GM21528 (cell line): ENCODE measurements around the gene LPAR3.
"Not testable (repeated sequence)": the region's sequence is repeated elsewhere in the genome, so short reads cannot be mapped to it uniquely, and the experiment has no call there.

Source experiments
- ATAC-seq: cut with Tn5 transposase; IDR thresholded peaks from one replicate; pipeline ENCODE4 v1.9.1; 2021; ENCODE audit warnings: mild to moderate bottlenecking, moderate library complexity; ENCODE audit not compliant: unreplicated experiment, low FRiP score

LPAR3 gene, protein sequence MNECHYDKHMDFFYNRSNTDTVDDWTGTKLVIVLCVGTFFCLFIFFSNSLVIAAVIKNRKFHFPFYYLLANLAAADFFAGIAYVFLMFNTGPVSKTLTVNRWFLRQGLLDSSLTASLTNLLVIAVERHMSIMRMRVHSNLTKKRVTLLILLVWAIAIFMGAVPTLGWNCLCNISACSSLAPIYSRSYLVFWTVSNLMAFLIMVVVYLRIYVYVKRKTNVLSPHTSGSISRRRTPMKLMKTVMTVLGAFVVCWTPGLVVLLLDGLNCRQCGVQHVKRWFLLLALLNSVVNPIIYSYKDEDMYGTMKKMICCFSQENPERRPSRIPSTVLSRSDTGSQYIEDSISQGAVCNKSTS

GRCh38 chr1:84892705-84893618 is at the start of gene LPAR3:
TSS of gene LPAR3 (minus strand) at chr1:84893206. CDS start at chr1:84866120, 27,086 bp downstream.
- no peak for ATAC-seq

DNA sequence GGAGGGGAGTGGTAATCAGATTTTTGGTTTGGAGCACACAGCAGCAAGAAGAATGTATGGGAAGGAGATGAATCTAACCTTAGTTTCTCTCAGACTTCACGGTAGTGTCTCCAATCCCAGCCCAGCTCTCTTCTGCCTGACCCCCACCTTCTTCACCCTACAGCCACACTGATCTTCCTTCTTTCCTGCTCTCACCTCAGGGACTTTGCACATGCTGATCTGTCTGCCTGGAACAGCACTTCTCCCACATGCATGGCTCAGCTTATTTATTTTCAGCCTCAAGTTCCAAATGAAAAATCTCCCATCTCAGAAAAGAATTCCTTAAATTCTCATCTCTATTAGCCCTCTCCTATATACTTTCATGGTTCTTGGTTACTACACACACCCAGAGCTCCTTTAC is 48.8 kb upstream of the LPAR3 start:
- no peak for ATAC-seq

- ATAC-seq: no peak
These were observed 47.5 kb upstream of the LPAR3 start for GRCh38 chr1:84940481-84940880.

DNA sequence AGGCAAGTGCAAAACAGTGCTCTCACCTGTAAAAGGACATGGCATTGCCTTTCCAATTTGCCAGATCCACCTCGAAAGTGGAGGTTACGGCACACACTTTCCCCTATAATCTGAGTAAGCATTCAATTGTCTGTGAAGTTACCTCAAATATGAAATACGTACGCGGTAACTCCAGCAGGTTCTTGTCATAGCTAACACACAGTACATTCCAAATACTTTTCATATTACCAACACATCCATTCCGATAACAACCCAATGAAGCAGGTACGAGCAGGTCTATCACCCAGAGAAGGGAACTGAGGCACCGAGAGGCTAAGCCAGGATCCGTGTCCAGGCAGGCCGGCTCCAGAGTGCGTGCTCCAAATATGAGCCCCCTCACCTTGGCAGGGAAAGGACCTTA is 46.8 kb upstream of the LPAR3 start:
- ATAC-seq: no peak

DNA sequence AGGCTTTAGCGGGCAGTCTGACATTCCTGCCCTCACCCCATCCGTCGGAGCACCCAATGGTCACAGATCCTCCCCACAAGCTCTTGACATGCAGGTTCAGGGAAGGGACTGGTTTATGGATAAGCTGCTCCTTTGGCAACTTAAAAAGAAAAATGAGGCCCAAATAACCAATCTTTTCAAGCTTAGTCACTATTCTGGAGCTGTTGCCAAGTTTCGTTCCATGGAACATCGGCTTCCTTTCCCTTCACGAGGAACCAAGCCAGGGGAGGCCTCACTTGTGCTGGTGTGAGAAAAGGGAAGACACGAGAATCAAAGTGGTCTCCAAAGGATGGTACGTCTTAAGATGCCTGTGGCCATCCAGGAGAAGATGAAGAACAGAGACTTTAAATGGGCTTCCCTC is 46.1 kb upstream of the LPAR3 start:
- ATAC-seq: no peak

DNA sequence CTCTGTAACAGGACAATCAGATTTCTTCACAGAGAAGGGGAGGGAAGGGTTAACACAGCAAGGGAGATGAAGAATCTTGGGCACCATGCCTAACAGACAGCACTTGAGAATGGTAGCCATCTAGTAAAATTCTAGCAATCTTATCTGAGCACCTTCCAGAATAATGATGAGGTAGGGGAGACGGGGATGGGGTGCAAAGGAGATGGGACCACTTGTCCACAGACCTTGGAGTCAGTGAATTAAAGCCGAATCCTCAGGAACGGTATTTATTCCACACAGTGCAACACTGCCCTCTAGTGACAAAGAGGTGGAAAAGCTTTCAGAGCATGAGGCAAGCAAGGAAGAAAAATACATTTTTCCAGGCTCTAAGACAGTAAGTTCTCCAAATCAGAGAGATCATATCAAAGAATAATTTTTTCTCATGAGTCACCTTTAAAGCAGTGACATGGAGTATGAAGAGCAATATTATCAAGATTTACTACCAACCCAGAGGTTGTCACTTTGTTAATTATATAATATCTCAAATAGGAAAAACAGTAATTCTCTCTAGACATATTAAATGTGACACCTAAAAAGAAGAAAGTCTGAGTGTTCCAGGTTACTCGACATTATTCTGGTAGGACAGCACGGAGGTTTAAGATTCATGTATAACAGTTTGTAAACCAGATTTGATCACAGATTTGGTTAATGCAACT is 43.3 kb upstream of the LPAR3 start:
- peak; percentile 53 for ATAC-seq

DNA sequence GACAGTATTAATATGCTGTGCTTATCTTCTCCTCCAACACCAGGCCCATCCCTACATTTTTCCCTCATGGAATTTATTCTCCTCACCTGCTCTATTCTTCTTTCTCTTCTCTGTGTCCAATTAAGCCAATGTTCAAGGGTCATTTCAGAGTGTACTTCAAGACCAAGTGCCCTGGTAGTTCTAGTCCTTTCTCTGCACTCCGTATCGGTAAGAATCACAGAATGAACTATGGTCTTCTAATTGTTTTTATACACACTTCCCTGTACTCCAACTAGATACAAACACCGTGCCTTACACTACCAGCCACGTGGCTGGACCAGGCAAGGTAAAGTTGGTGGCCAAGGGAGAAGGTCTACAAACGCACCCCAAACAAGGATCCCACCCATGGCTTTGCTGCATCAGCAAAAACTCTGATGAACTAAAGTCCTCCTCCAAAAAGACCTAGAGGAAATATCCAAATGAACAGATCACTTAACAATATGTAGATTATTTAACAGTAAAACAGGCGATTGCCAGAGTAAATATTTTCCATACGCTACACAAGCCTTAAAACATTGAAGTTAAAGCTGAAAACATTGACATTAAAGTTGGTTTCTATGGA is 40.1 kb upstream of the LPAR3 start:
- ATAC-seq: no peak

GRCh38 chr1:84930831-84931230 is 37.8 kb upstream of the LPAR3 start:
- no peak for ATAC-seq

- no peak for ATAC-seq
These were observed 37.3 kb upstream of the LPAR3 start for GRCh38 chr1:84930329-84930728.

- ATAC-seq: no peak
These were observed 36.6 kb upstream of the LPAR3 start for GRCh38 chr1:84929581-84929980.

DNA sequence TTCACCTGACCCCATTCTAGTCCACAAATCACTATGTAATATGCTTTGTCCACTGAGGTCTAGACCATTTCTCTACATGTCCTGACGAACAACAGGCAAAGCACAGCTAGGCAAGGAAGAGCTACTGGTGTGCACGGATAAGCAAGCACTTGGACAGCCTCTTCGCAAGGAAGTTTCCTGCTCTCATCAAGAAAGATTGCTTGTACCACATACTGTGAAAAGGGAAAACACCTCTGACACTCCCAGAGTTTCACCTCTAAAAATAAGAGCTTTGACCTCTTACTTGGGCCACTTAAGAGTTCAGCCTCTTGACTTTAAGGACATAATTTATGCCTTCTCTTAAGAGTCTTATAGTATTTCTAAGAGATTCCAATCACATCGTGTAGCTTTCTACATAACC is 36.0 kb upstream of the LPAR3 start:
- no peak for ATAC-seq

GRCh38 chr1:84923317-84923716 is 30.3 kb upstream of the LPAR3 start:
- ATAC-seq: no peak

GRCh38 chr1:84920159-84920558 is 27.2 kb upstream of the LPAR3 start:
- ATAC-seq: no peak

DNA sequence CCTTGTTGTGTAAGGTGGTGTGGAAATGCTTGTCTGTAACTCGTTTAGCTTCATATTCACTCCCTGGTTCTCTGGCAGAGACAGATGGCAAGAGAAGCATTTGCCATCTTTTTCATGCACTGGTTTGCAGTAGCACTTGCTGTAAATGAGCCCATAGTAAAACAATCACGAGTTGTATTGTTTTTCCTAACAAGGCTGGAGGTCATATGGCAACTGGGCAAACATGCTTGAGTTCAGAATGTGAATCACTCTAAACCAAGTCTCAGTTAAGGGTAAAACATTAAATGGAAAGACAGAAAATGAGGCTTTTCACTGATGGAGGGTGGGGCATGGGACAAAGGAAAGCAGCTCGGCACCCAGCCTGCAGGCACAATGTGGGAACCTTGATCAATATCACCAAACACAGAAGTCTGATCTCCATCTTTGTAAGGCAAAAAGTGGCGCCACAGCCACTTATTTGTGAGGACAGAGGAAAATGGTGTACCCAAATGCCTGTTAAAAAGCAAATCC is 26.5 kb upstream of the LPAR3 start:
- ATAC-seq: no peak

- no peak for ATAC-seq
These were observed 25.8 kb upstream of the LPAR3 start for GRCh38 chr1:84918726-84919336.

DNA sequence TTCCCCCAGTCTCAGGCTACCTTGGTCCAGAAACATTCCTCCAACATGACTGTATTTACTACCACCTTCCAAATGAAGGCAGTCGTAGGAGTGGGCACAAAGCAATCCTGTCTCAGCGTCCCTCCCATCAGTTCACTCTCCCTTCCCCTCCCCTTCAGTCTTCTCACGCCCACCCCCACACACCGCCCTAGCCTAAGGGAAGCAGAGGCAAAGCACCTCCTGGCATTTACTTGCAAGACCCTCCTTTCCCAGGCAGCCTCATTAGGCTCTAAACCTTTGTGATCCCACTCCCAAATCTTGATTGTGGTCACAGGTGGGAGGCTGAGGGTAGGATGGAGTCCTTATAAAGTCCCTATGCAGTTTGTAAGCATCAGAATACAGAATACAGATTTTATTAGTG is 23.9 kb upstream of the LPAR3 start:
- no peak for ATAC-seq

DNA sequence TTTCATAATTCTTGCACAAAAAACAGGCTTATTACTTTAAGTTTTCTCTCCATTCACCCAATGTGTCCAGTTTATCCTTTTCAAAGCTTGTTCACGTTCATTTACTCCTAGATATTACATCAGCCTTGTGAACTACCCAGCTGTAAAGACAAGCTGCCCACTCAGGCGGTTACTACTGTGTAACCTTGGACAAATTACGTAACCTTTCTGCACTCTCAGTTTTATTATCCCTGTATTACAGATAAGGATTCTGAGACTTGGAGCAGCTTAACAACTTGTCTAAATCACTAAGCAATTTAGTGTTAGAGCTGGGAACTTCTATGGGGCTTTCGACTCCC is 20.5 kb upstream of the LPAR3 start:
- no peak for ATAC-seq

DNA sequence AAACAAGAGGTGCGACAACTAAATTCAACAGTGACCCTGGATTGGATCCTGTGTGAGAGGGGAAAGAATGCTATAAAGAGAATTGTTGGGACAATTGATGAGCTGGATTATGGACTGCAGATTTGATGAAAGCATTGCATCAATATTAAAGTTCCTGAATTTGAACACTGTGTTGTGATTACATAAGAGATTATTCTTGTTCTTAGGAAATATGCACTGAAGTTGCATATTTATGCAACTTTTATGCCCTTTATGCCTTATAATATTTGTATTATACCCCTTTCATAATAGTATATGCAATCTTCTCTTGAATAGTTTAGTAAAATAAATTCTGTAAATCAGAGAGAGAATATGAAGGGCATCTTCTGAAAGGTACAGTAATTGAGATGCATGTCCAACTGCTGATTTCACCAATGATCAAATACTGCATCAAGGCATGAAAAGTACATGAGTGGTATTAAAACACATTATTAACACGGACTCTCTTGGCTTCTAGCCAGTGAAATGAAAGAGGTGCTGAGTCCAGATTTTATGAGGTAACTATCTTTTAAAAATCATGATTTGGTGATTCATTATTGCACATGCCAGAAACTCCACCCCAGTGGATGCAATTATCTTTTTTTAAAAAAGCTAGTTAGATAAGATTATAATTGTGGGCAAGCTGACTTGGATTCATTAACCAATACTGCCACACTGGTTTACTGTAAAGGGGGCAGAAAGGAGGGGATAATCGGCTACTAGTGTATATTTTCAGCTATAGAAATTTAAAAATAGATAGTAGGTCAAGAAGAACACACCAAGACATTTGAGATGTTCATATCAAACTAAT is 19.9 kb upstream of the LPAR3 start:
- ATAC-seq: no peak

DNA sequence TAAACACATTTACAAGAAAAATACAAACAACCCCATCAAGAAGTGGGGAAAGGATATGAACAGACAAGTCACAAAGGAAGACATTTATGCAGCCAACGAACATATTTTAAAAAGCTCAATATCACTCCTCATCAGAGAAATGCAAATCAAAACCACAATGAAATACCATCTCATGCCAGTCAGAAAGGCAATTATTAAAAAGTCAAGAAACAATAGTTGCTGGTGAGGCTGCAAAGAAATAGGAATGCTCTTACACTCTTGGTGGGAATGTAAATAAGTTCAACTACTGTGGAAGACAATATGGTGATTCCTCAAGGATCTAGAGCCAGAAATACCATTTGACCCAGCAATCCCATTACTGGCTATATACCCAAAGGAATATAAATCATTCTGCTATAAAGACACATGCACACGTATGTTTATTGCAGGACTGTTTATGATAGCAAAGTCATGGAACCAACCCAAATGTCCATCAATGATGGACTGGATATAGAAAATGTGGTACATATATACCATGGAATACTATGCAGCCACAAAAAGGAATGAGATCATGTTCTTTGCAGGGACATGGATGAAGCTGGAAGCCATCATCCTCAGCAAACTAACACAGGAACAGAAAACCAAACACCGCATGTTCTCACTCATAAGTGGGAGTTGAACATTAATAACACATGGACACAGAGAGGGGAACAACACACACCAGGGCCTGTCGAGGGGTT is 15.9 kb upstream of the LPAR3 start:
- ATAC-seq: not testable (repeated sequence)
